Measurements from ENCODE around the gene MGMT. TPM values are rescaled to one million over a fixed set of nuclear protein-coding genes. Genes with fewer than 3 reads are reported as not detected.

Gene MGMT
- polyA plus RNA-seq, 3 donors: 11.7 to 28.1 (median 22.7) TPM

- H3K27ac ChIP-seq (ENCODE audit: low read depth, low read length): no peak overlapping the region
- 92 to 96% (median 96%) methylated on average over 10 of the region's 10 CpGs for WGBS, 3 donors
Measured at GRCh38 chr10:129550658-129551057, 83.6 kb downstream of the MGMT start.

- H3K27ac ChIP-seq (ENCODE audit: low read depth, low read length): no peak overlapping the region
- WGBS, 3 donors: 91 to 97% (median 96%) methylated on average over 14 of the region's 14 CpGs
Measured at GRCh38 chr10:129552119-129552518, 85.1 kb downstream of the MGMT start.

- 92 to 98% (median 95%) methylated on average over 11 of the region's 11 CpGs for WGBS, 3 donors
- no peak overlapping the region for H3K27ac ChIP-seq (ENCODE audit: low read depth, low read length)
Measured at GRCh38 chr10:129553928-129554327, 86.9 kb downstream of the MGMT start.

GRCh38 chr10:129556316-129556715 is 89.3 kb downstream of the MGMT start:
- WGBS, 3 donors: 94 to 96% (median 94%) methylated on average over 18 of the region's 18 CpGs
- H3K27ac ChIP-seq (ENCODE audit: low read depth, low read length): no peak overlapping the region

GRCh38 chr10:129560361-129560760 is 93.3 kb downstream of the MGMT start:
- WGBS, 3 donors: 64 to 85% (median 82%) methylated on average over 6 of the region's 6 CpGs
- no peak overlapping the region for H3K27ac ChIP-seq (ENCODE audit: low read depth, low read length)

GRCh38 chr10:129562487-129562886 is 95.4 kb downstream of the MGMT start:
- WGBS, 3 donors: 80 to 92% (median 91%) methylated on average over 8 of the region's 8 CpGs
- no peak overlapping the region for H3K27ac ChIP-seq (ENCODE audit: low read depth, low read length)

- WGBS, 3 donors: 95 to 97% (median 96%) methylated on average over 19 of the region's 19 CpGs
Measured at GRCh38 chr10:129564923-129565322, 97.9 kb downstream of the MGMT start.

GRCh38 chr10:129568583-129569344 is 101.7 kb downstream of the MGMT start:
- no peak overlapping the region for H3K27ac ChIP-seq (ENCODE audit: low read depth, low read length)
- 86 to 91% (median 91%) methylated on average over 16 of the region's 16 CpGs for WGBS, 3 donors

More at GRCh38 chr10:129564923-129565322, 97.9 kb downstream of the MGMT start:
- no peak overlapping the region for H3K27ac ChIP-seq (ENCODE audit: low read depth, low read length)

- no peak overlapping the region for H3K27ac ChIP-seq (ENCODE audit: low read depth, low read length)
- 96 to 97% (median 97%) methylated on average over 11 of the region's 11 CpGs for WGBS, 3 donors
Measured at GRCh38 chr10:129570185-129570584, 103.1 kb downstream of the MGMT start.

- no peak overlapping the region for H3K27ac ChIP-seq (ENCODE audit: low read depth, low read length)
- WGBS, 3 donors: 76 to 92% (median 87%) methylated on average over 12 of the region's 12 CpGs
Measured at GRCh38 chr10:129579228-129579627, 112.2 kb downstream of the MGMT start.

- 87 to 94% (median 92%) methylated on average over 13 of the region's 13 CpGs for WGBS, 3 donors
- H3K27ac ChIP-seq (ENCODE audit: low read depth, low read length): no peak overlapping the region
Measured at GRCh38 chr10:129580010-129580409, 113.0 kb downstream of the MGMT start.

- 82 to 92% (median 87%) methylated on average over 9 of the region's 9 CpGs for WGBS, 3 donors
- H3K27ac ChIP-seq (ENCODE audit: low read depth, low read length): no peak overlapping the region
Measured at GRCh38 chr10:129580901-129581300, 113.9 kb downstream of the MGMT start.

- 67 to 85% (median 83%) methylated on average over 19 of the region's 19 CpGs for WGBS, 3 donors
- no peak overlapping the region for H3K27ac ChIP-seq (ENCODE audit: low read depth, low read length)
Measured at GRCh38 chr10:129581827-129582411, 114.9 kb downstream of the MGMT start.

- 80 to 90% (median 87%) methylated on average over 8 of the region's 8 CpGs for WGBS, 3 donors
- no peak overlapping the region for H3K27ac ChIP-seq (ENCODE audit: low read depth, low read length)
Measured at GRCh38 chr10:129583831-129584230, 116.8 kb downstream of the MGMT start.

- H3K27ac ChIP-seq (ENCODE audit: low read depth, low read length): no peak overlapping the region
- WGBS, 3 donors: 96 to 100% (median 100%) methylated on average over 2 of the region's 2 CpGs
Measured at GRCh38 chr10:129586898-129587443, 119.9 kb downstream of the MGMT start.

GRCh38 chr10:129589546-129589945 is 122.5 kb downstream of the MGMT start:
- 96 to 98% (median 97%) methylated on average over 9 of the region's 9 CpGs for WGBS, 3 donors
- H3K27ac ChIP-seq (ENCODE audit: low read depth, low read length): no peak overlapping the region

GRCh38 chr10:129593953-129594352 is 126.9 kb downstream of the MGMT start:
- H3K27ac ChIP-seq (ENCODE audit: low read depth, low read length): no peak overlapping the region
- WGBS, 3 donors: 74 to 93% (median 92%) methylated on average over 3 of the region's 3 CpGs

- 87 to 99% (median 97%) methylated on average over 15 of the region's 15 CpGs for WGBS, 3 donors
- no peak overlapping the region for H3K27ac ChIP-seq (ENCODE audit: low read depth, low read length)
Measured at GRCh38 chr10:129594811-129595210, 127.8 kb downstream of the MGMT start.

GRCh38 chr10:129598413-129598812 is 131.4 kb downstream of the MGMT start:
- 95 to 98% (median 96%) methylated on average over 4 of the region's 4 CpGs for WGBS, 3 donors
- no peak overlapping the region for H3K27ac ChIP-seq (ENCODE audit: low read depth, low read length)

GRCh38 chr10:129599160-129599559 is 132.1 kb downstream of the MGMT start:
- H3K27ac ChIP-seq (ENCODE audit: low read depth, low read length): no peak overlapping the region
- WGBS, 3 donors: 95 to 99% (median 98%) methylated on average over 5 of the region's 5 CpGs
